Muscle layer of colon (tissue), 2 donors: ENCODE measurements around the gene TET1.
"Not testable (repeated sequence)": the region's sequence is repeated elsewhere in the genome, so short reads cannot be mapped to it uniquely, and the experiment has no call there.

Source experiments
- H3K27ac ChIP-seq: one replicate; pipeline ENCODE4 v1.7.0; 2013; ENCODE audit warnings: low read depth, mild to moderate bottlenecking, low read length, moderate library complexity
- H3K27me3 ChIP-seq, 2 donors: one replicate each; pipeline ENCODE4 v1.7.0; 2013; ENCODE audit warnings: low read length in 2 of 2, mild to moderate bottlenecking in 2 of 2; ENCODE audit not compliant: insufficient read depth in 2 of 2, control insufficient read depth in 1 of 2
- H3K36me3 ChIP-seq: one replicate; pipeline ENCODE4 v1.7.0; 2013; ENCODE audit warnings: mild to moderate bottlenecking, low read length; ENCODE audit not compliant: insufficient read depth
- H3K4me1 ChIP-seq: one replicate; pipeline ENCODE4 v1.7.0; 2013; ENCODE audit warnings: mild to moderate bottlenecking, low read length; ENCODE audit not compliant: insufficient read depth
- H3K4me3 ChIP-seq, 2 donors: one replicate each; pipeline ENCODE4 v1.7.0; 2013; ENCODE audit warnings: low read length in 2 of 2, low read depth in 1 of 2, mild to moderate bottlenecking in 1 of 2, moderate library complexity in 1 of 2
- H3K9ac ChIP-seq: one replicate; pipeline ENCODE4 v1.7.0; 2013; ENCODE audit warnings: low read length
- H3K9me3 ChIP-seq: one replicate; pipeline ENCODE4 v1.7.0; 2013; ENCODE audit warnings: mild to moderate bottlenecking, low read length
- donor health status: abdominal sarcoma.
- donor health status: Adenocarcinoma of cecum.

Gene TET1

GRCh38 chr10:68600041-68600778, 40.1 kb downstream of the TET1 start:
- Histone ChIP-seq H3K36me3 (no peaks in the 10 kb centered on the region), H3K27ac (peak overlapping the region; percentile 83), H3K4me1 (peaks cover 31% of the 10 kb centered on the region), H3K27me3 (no peaks in the 10 kb centered on the region), H3K9me3 (no peaks in the 10 kb centered on the region), H3K4me3 (peak overlapping the region; percentile 44 to 72), H3K9ac (peak overlapping the region; percentile 15)

GRCh38 chr10:68601501-68602265, 41.5 kb downstream of the TET1 start:
- H3K4me1 ChIP-seq, result peaks cover 31% of the 10 kb centered on the region
- no peak overlapping the region for H3K27ac ChIP-seq
- H3K4me3 ChIP-seq, result peak overlapping the region in 1 of 2 donors; percentile 9
- no peak overlapping the region for H3K9ac ChIP-seq
- H3K9me3 ChIP-seq, result no peaks in the 10 kb centered on the region
- no peaks in the 10 kb centered on the region for H3K27me3 ChIP-seq
- no peaks in the 10 kb centered on the region for H3K36me3 ChIP-seq

- H3K4me1 ChIP-seq, result peaks cover 31% of the 10 kb centered on the region
- H3K36me3 ChIP-seq, result no peaks in the 10 kb centered on the region
- H3K9ac ChIP-seq, result no peak overlapping the region
- H3K4me3 ChIP-seq, result no peak overlapping the region
- no peaks in the 10 kb centered on the region for H3K27me3 ChIP-seq
- H3K9me3 ChIP-seq, result no peaks in the 10 kb centered on the region
- H3K27ac ChIP-seq, result no peak overlapping the region
These were observed 42.3 kb downstream of the TET1 start for GRCh38 chr10:68602434-68602833.

GRCh38 chr10:68603766-68604165, 43.6 kb downstream of the TET1 start:
- Histone ChIP-seq H3K27me3 (no peaks in the 10 kb centered on the region), H3K9ac (no peak overlapping the region), H3K9me3 (no peaks in the 10 kb centered on the region), H3K27ac (no peak overlapping the region), H3K4me1 (peaks cover 31% of the 10 kb centered on the region), H3K36me3 (no peaks in the 10 kb centered on the region), H3K4me3 (no peak overlapping the region)

- H3K9ac ChIP-seq, result no peak overlapping the region
- no peaks in the 10 kb centered on the region for H3K36me3 ChIP-seq
- H3K4me3 ChIP-seq, result no peak overlapping the region
- no peak overlapping the region for H3K27ac ChIP-seq
- H3K4me1 ChIP-seq, result peaks cover 26% of the 10 kb centered on the region
- H3K27me3 ChIP-seq, result no peaks in the 10 kb centered on the region
- no peaks in the 10 kb centered on the region for H3K9me3 ChIP-seq
These were observed 44.3 kb downstream of the TET1 start for GRCh38 chr10:68604441-68604840.

- no peak overlapping the region for H3K9ac ChIP-seq
- no peak overlapping the region for H3K27ac ChIP-seq
- H3K4me3 ChIP-seq, result no peak overlapping the region
- no peaks in the 10 kb centered on the region for H3K27me3 ChIP-seq
- H3K4me1 ChIP-seq, result peaks cover 8% of the 10 kb centered on the region
- H3K36me3 ChIP-seq, result no peaks in the 10 kb centered on the region
- H3K9me3 ChIP-seq, result no peaks in the 10 kb centered on the region
These were observed 46.8 kb downstream of the TET1 start for GRCh38 chr10:68606918-68607317.

GRCh38 chr10:68610023-68610422, 49.9 kb downstream of the TET1 start:
- H3K4me1 ChIP-seq, result not testable (repeated sequence)

GRCh38 chr10:68611227-68611626, 51.1 kb downstream of the TET1 start:
- Histone ChIP-seq H3K4me3 (no peak overlapping the region), H3K27ac (no peak overlapping the region), H3K36me3 (no peaks in the 10 kb centered on the region), H3K9me3 (no peaks in the 10 kb centered on the region), H3K4me1 (no peaks in the 10 kb centered on the region), H3K27me3 (no peaks in the 10 kb centered on the region), H3K9ac (no peak overlapping the region)

More at GRCh38 chr10:68610023-68610422, 49.9 kb downstream of the TET1 start:
- not testable (repeated sequence) for H3K9me3 ChIP-seq, H3K4me3 ChIP-seq, H3K27ac ChIP-seq, H3K27me3 ChIP-seq, H3K9ac ChIP-seq, H3K36me3 ChIP-seq

- H3K27ac ChIP-seq, H3K27me3 ChIP-seq, H3K36me3 ChIP-seq, H3K9me3 ChIP-seq, H3K9ac ChIP-seq, H3K4me1 ChIP-seq, H3K4me3 ChIP-seq: not testable (repeated sequence)
These were observed 53.8 kb downstream of the TET1 start for GRCh38 chr10:68613974-68614373.

- not testable (repeated sequence) for H3K4me1 ChIP-seq, H3K4me3 ChIP-seq, H3K27me3 ChIP-seq, H3K9ac ChIP-seq, H3K9me3 ChIP-seq, H3K27ac ChIP-seq, H3K36me3 ChIP-seq
These were observed 57.6 kb downstream of the TET1 start for GRCh38 chr10:68617691-68618090.

GRCh38 chr10:68618234-68618633, 58.1 kb downstream of the TET1 start:
- no peak overlapping the region for H3K4me3 ChIP-seq
- H3K27me3 ChIP-seq, result no peaks in the 10 kb centered on the region
- H3K27ac ChIP-seq, result no peak overlapping the region

GRCh38 chr10:68619595-68619994, 59.5 kb downstream of the TET1 start:
- H3K27ac ChIP-seq, result no peak overlapping the region
- no peak overlapping the region for H3K9ac ChIP-seq
- no peaks in the 10 kb centered on the region for H3K4me1 ChIP-seq
- no peaks in the 10 kb centered on the region for H3K9me3 ChIP-seq
- H3K4me3 ChIP-seq, result no peak overlapping the region
- no peaks in the 10 kb centered on the region for H3K27me3 ChIP-seq
- no peaks in the 10 kb centered on the region for H3K36me3 ChIP-seq

More at GRCh38 chr10:68618234-68618633, 58.1 kb downstream of the TET1 start:
- H3K9me3 ChIP-seq, result no peaks in the 10 kb centered on the region
- no peaks in the 10 kb centered on the region for H3K36me3 ChIP-seq
- no peak overlapping the region for H3K9ac ChIP-seq
- no peaks in the 10 kb centered on the region for H3K4me1 ChIP-seq
